Measurements from ENCODE around the gene DPH3.

Gene DPH3

GRCh38 chr3:16236856-16237393 is 27.8 kb downstream of the DPH3 start:
- no peak for FAIRE-seq
- no peak for DNase-seq (ENCODE audit: insufficient read length, low spot score)

- DNase-seq (ENCODE audit: insufficient read length, low spot score) (no peak), FAIRE-seq (no peak)
Observed at GRCh38 chr3:16236030-16236639, 28.6 kb downstream of the DPH3 start.

- DNase-seq (ENCODE audit: insufficient read length, low spot score), result no peak
- FAIRE-seq, result no peak
Observed at GRCh38 chr3:16234281-16234680, 30.5 kb downstream of the DPH3 start.

GRCh38 chr3:16233806-16234205 is 30.9 kb downstream of the DPH3 start:
- FAIRE-seq, result no peak
- no peak for DNase-seq (ENCODE audit: insufficient read length, low spot score)

GRCh38 chr3:16231983-16232382 is 32.8 kb downstream of the DPH3 start:
- FAIRE-seq, result no peak

GRCh38 chr3:16229681-16230080 is 35.1 kb downstream of the DPH3 start:
- FAIRE-seq (no peak), DNase-seq (ENCODE audit: insufficient read length, low spot score) (no peak)

More at GRCh38 chr3:16231983-16232382, 32.8 kb downstream of the DPH3 start:
- DNase-seq (ENCODE audit: insufficient read length, low spot score), result no peak

GRCh38 chr3:16227566-16227965 is 37.2 kb downstream of the DPH3 start:
- DNase-seq (ENCODE audit: insufficient read length, low spot score), result no peak
- no peak for FAIRE-seq

- no peak for DNase-seq (ENCODE audit: insufficient read length, low spot score)
- no peak for FAIRE-seq
Observed at GRCh38 chr3:16224325-16224724, 40.4 kb downstream of the DPH3 start.

- FAIRE-seq (no peak), DNase-seq (ENCODE audit: insufficient read length, low spot score) (no peak)
Observed at GRCh38 chr3:16222547-16222946, 42.2 kb downstream of the DPH3 start.

- FAIRE-seq (no peak), DNase-seq (ENCODE audit: insufficient read length, low spot score) (no peak)
Observed at GRCh38 chr3:16221990-16222389, 42.8 kb downstream of the DPH3 start.

- FAIRE-seq (no peak), DNase-seq (ENCODE audit: insufficient read length, low spot score) (no peak)
Observed at GRCh38 chr3:16219777-16220176, 45.0 kb downstream of the DPH3 start.

GRCh38 chr3:16216373-16216935 is 48.3 kb downstream of the DPH3 start:
- FAIRE-seq (no peak), DNase-seq (ENCODE audit: insufficient read length, low spot score) (no peak)

GRCh38 chr3:16214366-16214765 is 50.4 kb downstream of the DPH3 start:
- no peak for DNase-seq (ENCODE audit: insufficient read length, low spot score)
- no peak for FAIRE-seq

- no peak for DNase-seq (ENCODE audit: insufficient read length, low spot score)
- FAIRE-seq, result no peak
Observed at GRCh38 chr3:16211176-16211904, 53.4 kb downstream of the DPH3 start.

All from GM19239 (cell line).